Uterus (tissue), 2 donors: ENCODE measurements around the gene NAA60.

Experiments
- POLR2A ChIP-seq, 2 donors: fragments of 450-650 bp; IDR thresholded peaks; one replicate each; pipeline ENCODE4 v1.6.1; 2016; ENCODE audit warnings: antibody characterized with exemption in 2 of 2, mild to moderate bottlenecking in 1 of 2, moderate library complexity in 1 of 2
- TF ChIP-seq, protein P1 (sequence below), 4 experiments: fragments of 200-600 bp in 2 of 4; fragments of 450-650 bp in 2 of 4; sonication (generic) in 2 of 4; IDR thresholded peaks; one replicate each; pipeline ENCODE4 v1.5.1; 2016 to 2019; ENCODE audit warnings: antibody characterized with exemption in 4 of 4, mild to moderate bottlenecking in 2 of 4, moderate library complexity in 1 of 4

DNA sequence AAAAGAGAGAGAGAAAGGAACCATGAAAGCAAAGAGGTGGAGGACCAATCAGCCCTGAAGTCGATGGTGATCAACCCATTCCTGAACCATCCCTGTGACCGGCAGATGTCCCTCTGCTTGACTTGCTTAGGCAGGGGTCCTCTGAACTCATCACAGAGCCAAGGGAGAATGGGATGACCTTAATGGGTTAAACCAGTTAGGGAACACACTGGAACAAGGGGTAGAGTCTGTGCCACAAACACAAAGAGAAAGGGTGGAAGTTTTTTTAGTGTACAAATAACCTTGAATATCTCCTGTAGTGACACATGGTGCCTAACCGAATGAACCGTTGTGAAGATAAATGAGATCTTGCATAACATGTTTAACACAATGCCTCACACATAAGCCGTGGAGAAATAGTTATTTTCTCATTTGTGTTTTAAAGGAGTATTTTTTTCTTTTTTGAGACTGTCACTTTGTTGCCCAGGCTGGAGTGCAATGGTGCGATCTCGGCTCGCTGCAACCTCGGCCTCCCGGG lies 11.2 kb downstream of the NAA60 start:
- TF ChIP-seq, protein P1, sequence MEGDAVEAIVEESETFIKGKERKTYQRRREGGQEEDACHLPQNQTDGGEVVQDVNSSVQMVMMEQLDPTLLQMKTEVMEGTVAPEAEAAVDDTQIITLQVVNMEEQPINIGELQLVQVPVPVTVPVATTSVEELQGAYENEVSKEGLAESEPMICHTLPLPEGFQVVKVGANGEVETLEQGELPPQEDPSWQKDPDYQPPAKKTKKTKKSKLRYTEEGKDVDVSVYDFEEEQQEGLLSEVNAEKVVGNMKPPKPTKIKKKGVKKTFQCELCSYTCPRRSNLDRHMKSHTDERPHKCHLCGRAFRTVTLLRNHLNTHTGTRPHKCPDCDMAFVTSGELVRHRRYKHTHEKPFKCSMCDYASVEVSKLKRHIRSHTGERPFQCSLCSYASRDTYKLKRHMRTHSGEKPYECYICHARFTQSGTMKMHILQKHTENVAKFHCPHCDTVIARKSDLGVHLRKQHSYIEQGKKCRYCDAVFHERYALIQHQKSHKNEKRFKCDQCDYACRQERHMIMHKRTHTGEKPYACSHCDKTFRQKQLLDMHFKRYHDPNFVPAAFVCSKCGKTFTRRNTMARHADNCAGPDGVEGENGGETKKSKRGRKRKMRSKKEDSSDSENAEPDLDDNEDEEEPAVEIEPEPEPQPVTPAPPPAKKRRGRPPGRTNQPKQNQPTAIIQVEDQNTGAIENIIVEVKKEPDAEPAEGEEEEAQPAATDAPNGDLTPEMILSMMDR (IDR thresholded peaks at IDR 0.05), result no peak
- TF ChIP-seq POLR2A (IDR thresholded peaks at IDR 0.05), result no peak
